ENCODE results near the gene LMO2.
"Not testable (repeated sequence)": the region's sequence is repeated elsewhere in the genome, so short reads cannot be mapped to it uniquely, and the experiment has no call there.

LMO2 gene

GRCh38 chr11:33827206-33827605 lies 64.7 kb downstream of the LMO2 start:
- DNase-seq (ENCODE audit: low spot score) (no peak), FAIRE-seq (no peak)

- DNase-seq (ENCODE audit: low spot score) = no peak
- FAIRE-seq = no peak
Measured at GRCh38 chr11:33825854-33826560, 65.9 kb downstream of the LMO2 start.

GRCh38 chr11:33822981-33823380 lies 68.9 kb downstream of the LMO2 start:
- not testable (repeated sequence) for FAIRE-seq; DNase-seq (ENCODE audit: low spot score)

GRCh38 chr11:33819278-33820035 lies 72.4 kb downstream of the LMO2 start:
- FAIRE-seq = no peak
- no peak for DNase-seq (ENCODE audit: low spot score)

Data from RCC 7860 (cell line).